GM12878 (cell line): ENCODE measurements around the gene PPBP.

Experiments used
- EP300 ChIP-seq, 2 experiments: fragments of 150-350 bp in 1 of 2; IDR thresholded peaks; 2 replicates each; pipeline ENCODE4 v1.6.1; 2011 to 2012; ENCODE audit warnings: low read depth in 2 of 2, low read length in 2 of 2, borderline replicate concordance in 1 of 2, improper control_type of control experiment in 1 of 2, inconsistent platforms in 1 of 2; ENCODE audit not compliant: control insufficient read depth in 1 of 2
- ESRRA ChIP-seq: IDR thresholded peaks from 2 replicates; pipeline ENCODE4 v1.6.1; 2012; ENCODE audit warnings: mild to moderate bottlenecking, low read length, improper control_type of control experiment
- FOS ChIP-seq: IDR thresholded peaks from 3 replicates; pipeline ENCODE4 v1.6.1; 2011; ENCODE audit warnings: borderline replicate concordance; ENCODE audit not compliant: insufficient read length; ENCODE audit errors: extremely low read depth
- GATAD2B ChIP-seq: fragments of 450-650 bp; conservative IDR thresholded peaks from 2 replicates; pipeline ENCODE4 v1.6.1; 2017; ENCODE audit warnings: low read depth, mild to moderate bottlenecking, moderate library complexity
- NBN ChIP-seq: fragments of 450-650 bp; IDR thresholded peaks from 2 replicates; pipeline ENCODE4 v1.6.1; 2016
- POLR2AphosphoS5 ChIP-seq: IDR thresholded peaks from 2 replicates; pipeline ENCODE4 v1.6.1; 2011; ENCODE audit warnings: mild to moderate bottlenecking, low read length, inconsistent platforms
- YY1 ChIP-seq: IDR thresholded peaks from 2 replicates; pipeline ENCODE4 v1.6.1; 2011; ENCODE audit warnings: low read depth, mild to moderate bottlenecking, low read length
- ZNF217 ChIP-seq: fragments of 450-650 bp; IDR thresholded peaks from 2 replicates; pipeline ENCODE4 v1.6.1; 2017; ENCODE audit warnings: antibody characterized with exemption, mild to moderate bottlenecking
- TF ChIP-seq, protein P1 (sequence below), 3 experiments: IDR thresholded peaks in 2 of 3; conservative IDR thresholded peaks in 1 of 3; 2 replicates each; pipeline ENCODE4 v1.5.1; 2011; ENCODE audit warnings: low read depth in 3 of 3, low read length in 3 of 3, mild to moderate bottlenecking in 3 of 3, control low read depth in 2 of 3, moderate library complexity in 2 of 3, inconsistent platforms in 1 of 3, mixed read lengths in 1 of 3; ENCODE audit not compliant: control insufficient read depth in 2 of 3, insufficient read depth in 1 of 3; ENCODE audit errors: extremely low read depth in 1 of 3
- TF ChIP-seq, protein P2 (sequence below): IDR thresholded peaks from 2 replicates; pipeline ENCODE4 v1.6.1; 2012; ENCODE audit warnings: low read length, inconsistent platforms

DNA sequence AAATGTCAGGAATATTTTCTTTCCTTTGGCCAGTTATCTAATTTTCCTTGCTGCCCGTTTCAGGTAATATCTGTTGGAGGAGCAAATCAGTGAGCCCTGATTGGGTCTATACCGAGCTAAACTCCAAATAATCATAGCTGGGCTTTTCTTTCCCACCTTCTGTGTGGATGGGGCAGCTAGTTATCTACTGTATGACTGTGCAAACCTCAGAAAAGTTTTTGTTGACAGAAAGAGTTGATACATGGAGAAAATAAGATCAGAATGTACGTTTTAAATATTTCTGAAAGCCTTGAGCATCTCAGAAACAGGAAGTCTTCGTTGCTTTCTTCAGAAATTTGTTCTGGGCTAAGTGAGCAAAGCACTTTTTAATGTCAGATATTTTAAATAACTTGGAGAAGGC is 16.7 kb upstream of the PPBP start:
- TF ChIP-seq ZNF217 (no peak), GATAD2B (no peak), EP300 (IDR thresholded peaks at IDR 0.05; ENCODE audit: borderline replicate concordance in 1 of 2, control insufficient read depth in 1 of 2, low read depth in 2 of 2, low read length in 2 of 2) (no peak), POLR2AphosphoS5 (no peak), NBN (no peak), FOS (no peak), ESRRA (no peak), YY1 (no peak)
- TF ChIP-seq, protein P1, sequence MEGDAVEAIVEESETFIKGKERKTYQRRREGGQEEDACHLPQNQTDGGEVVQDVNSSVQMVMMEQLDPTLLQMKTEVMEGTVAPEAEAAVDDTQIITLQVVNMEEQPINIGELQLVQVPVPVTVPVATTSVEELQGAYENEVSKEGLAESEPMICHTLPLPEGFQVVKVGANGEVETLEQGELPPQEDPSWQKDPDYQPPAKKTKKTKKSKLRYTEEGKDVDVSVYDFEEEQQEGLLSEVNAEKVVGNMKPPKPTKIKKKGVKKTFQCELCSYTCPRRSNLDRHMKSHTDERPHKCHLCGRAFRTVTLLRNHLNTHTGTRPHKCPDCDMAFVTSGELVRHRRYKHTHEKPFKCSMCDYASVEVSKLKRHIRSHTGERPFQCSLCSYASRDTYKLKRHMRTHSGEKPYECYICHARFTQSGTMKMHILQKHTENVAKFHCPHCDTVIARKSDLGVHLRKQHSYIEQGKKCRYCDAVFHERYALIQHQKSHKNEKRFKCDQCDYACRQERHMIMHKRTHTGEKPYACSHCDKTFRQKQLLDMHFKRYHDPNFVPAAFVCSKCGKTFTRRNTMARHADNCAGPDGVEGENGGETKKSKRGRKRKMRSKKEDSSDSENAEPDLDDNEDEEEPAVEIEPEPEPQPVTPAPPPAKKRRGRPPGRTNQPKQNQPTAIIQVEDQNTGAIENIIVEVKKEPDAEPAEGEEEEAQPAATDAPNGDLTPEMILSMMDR (IDR thresholded peaks at IDR 0.05 in 2 of 3, conservative IDR thresholded peaks at IDR 0.05 in 1 of 3; ENCODE audit: control insufficient read depth in 2 of 3, extremely low read depth in 1 of 3, insufficient read depth in 1 of 3, low read depth in 3 of 3, low read length in 3 of 3), result no peak
- TF ChIP-seq, protein P2, sequence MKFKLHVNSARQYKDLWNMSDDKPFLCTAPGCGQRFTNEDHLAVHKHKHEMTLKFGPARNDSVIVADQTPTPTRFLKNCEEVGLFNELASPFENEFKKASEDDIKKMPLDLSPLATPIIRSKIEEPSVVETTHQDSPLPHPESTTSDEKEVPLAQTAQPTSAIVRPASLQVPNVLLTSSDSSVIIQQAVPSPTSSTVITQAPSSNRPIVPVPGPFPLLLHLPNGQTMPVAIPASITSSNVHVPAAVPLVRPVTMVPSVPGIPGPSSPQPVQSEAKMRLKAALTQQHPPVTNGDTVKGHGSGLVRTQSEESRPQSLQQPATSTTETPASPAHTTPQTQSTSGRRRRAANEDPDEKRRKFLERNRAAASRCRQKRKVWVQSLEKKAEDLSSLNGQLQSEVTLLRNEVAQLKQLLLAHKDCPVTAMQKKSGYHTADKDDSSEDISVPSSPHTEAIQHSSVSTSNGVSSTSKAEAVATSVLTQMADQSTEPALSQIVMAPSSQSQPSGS, result no peak
